Measurements from ENCODE around the gene TEKTIP1.
"Not testable (repeated sequence)": the region's sequence is repeated elsewhere in the genome, so short reads cannot be mapped to it uniquely, and the experiment has no call there.

Gene TEKTIP1

GRCh38 chr19:3524078-3524842 lies 14.7 kb upstream of the TEKTIP1 start:
- DNase-seq = no peak

GRCh38 chr19:3524904-3525451 lies 14.0 kb upstream of the TEKTIP1 start:
- DNase-seq = no peak

GRCh38 chr19:3526507-3527237 lies 12.3 kb upstream of the TEKTIP1 start:
- DNase-seq = no peak

- DNase-seq = no peak
Observed at GRCh38 chr19:3527238-3527910, 11.6 kb upstream of the TEKTIP1 start.

- no peak for DNase-seq
Observed at GRCh38 chr19:3528080-3528479, 10.9 kb upstream of the TEKTIP1 start.

GRCh38 chr19:3528539-3529211 lies 10.3 kb upstream of the TEKTIP1 start:
- no peak for DNase-seq

GRCh38 chr19:3529299-3529698 lies 9.7 kb upstream of the TEKTIP1 start:
- DNase-seq = not testable (repeated sequence)

GRCh38 chr19:3530389-3530788 lies 8.6 kb upstream of the TEKTIP1 start:
- no peak for DNase-seq

GRCh38 chr19:3531716-3532115 lies 7.3 kb upstream of the TEKTIP1 start:
- no peak for DNase-seq

GRCh38 chr19:3532154-3532786 lies 6.7 kb upstream of the TEKTIP1 start:
- DNase-seq = no peak

- DNase-seq = no peak
Observed at GRCh38 chr19:3533033-3533432, 5.9 kb upstream of the TEKTIP1 start.

- no peak for DNase-seq
Observed at GRCh38 chr19:3533563-3534216, 5.3 kb upstream of the TEKTIP1 start.

- no peak for DNase-seq
Observed at GRCh38 chr19:3534375-3535234, 4.4 kb upstream of the TEKTIP1 start.

- no peak for DNase-seq
Observed at GRCh38 chr19:3535235-3535535, 3.8 kb upstream of the TEKTIP1 start.

GRCh38 chr19:3535563-3535965 lies 3.4 kb upstream of the TEKTIP1 start:
- no peak for DNase-seq

GRCh38 chr19:3535981-3536380 lies 3.0 kb upstream of the TEKTIP1 start:
- DNase-seq = no peak

- no peak for DNase-seq
Observed at GRCh38 chr19:3536429-3537100, 2.4 kb upstream of the TEKTIP1 start.

- DNase-seq = no peak
Observed at GRCh38 chr19:3537101-3537437, 1.9 kb upstream of the TEKTIP1 start.

- no peak for DNase-seq
Observed at GRCh38 chr19:3537438-3538240, 1.3 kb upstream of the TEKTIP1 start.

All from NCI-H1092 treated with DMSO at 0.1 percent for 48 hours (cell line).